CD4-positive, alpha-beta memory T cell (primary cell): ENCODE measurements around the gene DDIT3. TPM values are rescaled to one million over a fixed set of nuclear protein-coding genes. Genes with fewer than 3 reads are reported as not detected.
"Not testable (repeated sequence)": the region's sequence is repeated elsewhere in the genome, so short reads cannot be mapped to it uniquely, and the experiment has no call there.

ENCODE experiments used
- CTCF ChIA-PET: fragments of 350-600 bp; sonication (Branson Sonifier 250); formaldehyde crosslinking; loops from one replicate; lab custom pipeline; 2021; ENCODE audit warnings: inconsistent platforms; ENCODE audit not compliant: partially characterized antibody; lab: Charles Lee
- POLR2A ChIA-PET: fragments of 350-600 bp; sonication (Branson Sonifier 250); formaldehyde crosslinking; loops from one replicate; lab custom pipeline; 2021; ENCODE audit not compliant: partially characterized antibody; lab: Charles Lee
- DNase-seq, 5 donors: peaks; one replicate each; pipeline versions ENCODE4 v3.0.0 to v3.0.0-alpha.2; 2020 to 2022; ENCODE audit warnings: mixed read lengths in 1 of 5
- H3K27ac ChIP-seq: one replicate; pipeline ENCODE4 v1.7.0; 2013; ENCODE audit warnings: low read depth, low read length
- H3K27me3 ChIP-seq: 2 replicates; pipeline ENCODE4 v1.7.0; 2013; ENCODE audit warnings: mild to moderate bottlenecking, low read length, moderate library complexity; ENCODE audit not compliant: insufficient read depth
- H3K36me3 ChIP-seq: 2 replicates; pipeline ENCODE4 v1.7.0; 2013; ENCODE audit warnings: mild to moderate bottlenecking, low read length, moderate library complexity; ENCODE audit not compliant: insufficient read depth
- H3K4me1 ChIP-seq: 2 replicates; pipeline ENCODE4 v1.7.0; 2013; ENCODE audit warnings: mild to moderate bottlenecking, low read length, moderate library complexity; ENCODE audit not compliant: insufficient read depth
- H3K4me3 ChIP-seq, 2 donors: one replicate each; pipeline ENCODE4 v1.7.0; 2013; ENCODE audit warnings: low read length in 2 of 2, mild to moderate bottlenecking in 1 of 2
- H3K9me3 ChIP-seq, 2 donors: one replicate each; pipeline ENCODE4 v1.7.0; 2013; ENCODE audit warnings: low read length in 2 of 2, control low read depth in 1 of 2; ENCODE audit not compliant: control insufficient read depth in 1 of 2
- H3K27ac Mint-ChIP-seq, 7 donors: one replicate each; pipeline ENCODE4 v1.8.0; 2020 to 2021; ENCODE audit warnings: mixed read lengths in 7 of 7, mild to moderate bottlenecking in 6 of 7, inconsistent platforms in 3 of 7, moderate library complexity in 3 of 7
- H3K27me3 Mint-ChIP-seq, 2 donors: one replicate each; pipeline ENCODE4 v1.8.0; 2020 to 2021; ENCODE audit warnings: mixed read lengths in 2 of 2
- H3K36me3 Mint-ChIP-seq, 2 donors: one replicate each; pipeline ENCODE4 v1.8.0; 2020 to 2021; ENCODE audit warnings: mixed read lengths in 2 of 2, inconsistent platforms in 1 of 2, mild to moderate bottlenecking in 1 of 2
- H3K4me1 Mint-ChIP-seq, 4 donors: one replicate each; pipeline ENCODE4 v1.8.0; 2020 to 2021; ENCODE audit warnings: mixed read lengths in 4 of 4, mild to moderate bottlenecking in 1 of 4
- H3K4me3 Mint-ChIP-seq, 8 donors: one replicate each; pipeline ENCODE4 v1.8.0; 2020 to 2021; ENCODE audit warnings: mixed read lengths in 8 of 8, mild to moderate bottlenecking in 7 of 8, moderate library complexity in 6 of 8, inconsistent platforms in 3 of 8
- H3K9me3 Mint-ChIP-seq, 8 donors: one replicate each; pipeline ENCODE4 v1.8.0; 2020 to 2021; ENCODE audit warnings: mixed read lengths in 8 of 8, mild to moderate bottlenecking in 5 of 8, inconsistent platforms in 3 of 8, moderate library complexity in 1 of 8
- intact Hi-C: fragments of 100-400 bp; cut with micrococcal nuclease; formaldehyde crosslinking; loops from one replicate; pipeline ENCODE4 v1.15.1; 2023
- polyA plus RNA-seq, 2 donors: library from polyadenylated mRNA; unstranded; fragments of 300-500 nt; fragmentation: Illumina TruSeq; gene quantifications; one replicate each; pipeline ENCODE4 v1.2.3, GENCODE V29; 2021
- total RNA-seq, 2 experiments: library from RNA; stranded (reverse); gene quantifications; one replicate each; pipeline ENCODE4 v1.2.3, GENCODE V29; 2021

Gene DDIT3
- 10 to 100 TPM; 38.5 to 40.8 TPM for total RNA-seq
- 10 to 100 TPM; 15.4 to 22.8 TPM for polyA plus RNA-seq

- Histone ChIP-seq H3K27me3 (no peaks in the 10 kb centered on the region), H3K36me3 (peaks cover 28% of the 10 kb centered on the region), H3K4me3 (peak within 1 kb of the TSS; percentile 75 to 99), H3K27ac (peak within 1 kb of the TSS; percentile 96), H3K9me3 (no peaks in the 10 kb centered on the region), H3K4me1 (peaks cover 65% of the 10 kb centered on the region)
- peaks cover 37 to 71% (median 49%) of the 10 kb centered on the region in 4 donors for H3K4me1 Mint-ChIP-seq
- intact Hi-C loops, result loop anchor here (1.0 to 5.0 kb wide), 7 partner anchors 27 to 221 kb away; partner anchors contain the start of genes ARHGAP9, ARHGEF25, DCTN2 and GLI1
- H3K27ac Mint-ChIP-seq, result peak within 1 kb of the TSS; percentile 99 to 100 (median 99)
- POLR2A ChIA-PET, result interaction anchor here (0.6 to 4.0 kb wide), 23 partner anchors 8 to 1781 kb away, joined by 3 to 82 read pairs (median 4); partner anchors contain the start of genes ARHGAP9, CDK4, DCTN2 and GLI1
- peak; percentile 99 for DNase-seq
- peaks cover 0 to 2% of the 10 kb centered on the region in 2 donors for H3K27me3 Mint-ChIP-seq
- H3K36me3 Mint-ChIP-seq, result peaks cover 32 to 64% of the 10 kb centered on the region in 2 donors
- CTCF ChIA-PET, result interaction anchor here (0.8 to 2.1 kb wide), 8 partner anchors 8 to 64 kb away, joined by 3 to 9 read pairs (median 4); partner anchors contain the start of gene GLI1
- H3K4me3 Mint-ChIP-seq, result peak within 1 kb of the TSS; percentile 93 to 99 (median 97)
- peaks cover 0 to 3% (median 0%) of the 10 kb centered on the region in 8 donors for H3K9me3 Mint-ChIP-seq
These were observed at the start of gene DDIT3 for GRCh38 chr12:57520053-57520818. TSS of gene DDIT3 (minus strand) at chr12:57520514. CDS start at chr12:57517406, 3,108 bp downstream.

GRCh38 chr12:57569858-57570257, 49.5 kb upstream of the DDIT3 start:
- Histone ChIP-seq H3K27ac (no peak overlapping the region), H3K27me3 (no peaks in the 10 kb centered on the region), H3K36me3 (no peaks in the 10 kb centered on the region), H3K4me1 (no peaks in the 10 kb centered on the region), H3K9me3 (no peaks in the 10 kb centered on the region), H3K4me3 (no peak overlapping the region)
- Mint-ChIP-seq H3K4me1 (no peaks in the 10 kb centered on the region), H3K4me3 (no peak overlapping the region), H3K27ac (no peak overlapping the region), H3K27me3 (peaks cover under 1 to 9% of the 10 kb centered on the region in 2 donors), H3K9me3 (no peaks in the 10 kb centered on the region), H3K36me3 (peaks cover 0 to 3% of the 10 kb centered on the region in 2 donors)
- ChIA-PET CTCF (no interaction called here), POLR2A (no interaction called here)
- no peak for DNase-seq
- intact Hi-C loops, result no loop called here

- H3K27me3 ChIP-seq, result no peaks in the 10 kb centered on the region
- peaks cover 1 to 13% of the 10 kb centered on the region in 2 donors for H3K27me3 Mint-ChIP-seq
- no peak for DNase-seq
- peaks cover 0 to 3% of the 10 kb centered on the region in 2 donors for H3K36me3 Mint-ChIP-seq
- ChIA-PET CTCF (no interaction called here), POLR2A (no interaction called here)
- no peak overlapping the region for H3K27ac Mint-ChIP-seq
- H3K4me1 Mint-ChIP-seq, result no peaks in the 10 kb centered on the region
- no peaks in the 10 kb centered on the region for H3K9me3 Mint-ChIP-seq
- intact Hi-C loops, result no loop called here
- H3K4me1 ChIP-seq, result no peaks in the 10 kb centered on the region
- no peaks in the 10 kb centered on the region for H3K36me3 ChIP-seq
- H3K4me3 Mint-ChIP-seq, result no peak overlapping the region
- no peak overlapping the region for H3K4me3 ChIP-seq
- no peaks in the 10 kb centered on the region for H3K9me3 ChIP-seq
- no peak overlapping the region for H3K27ac ChIP-seq
These were observed 48.5 kb upstream of the DDIT3 start for GRCh38 chr12:57568838-57569237.

DNA sequence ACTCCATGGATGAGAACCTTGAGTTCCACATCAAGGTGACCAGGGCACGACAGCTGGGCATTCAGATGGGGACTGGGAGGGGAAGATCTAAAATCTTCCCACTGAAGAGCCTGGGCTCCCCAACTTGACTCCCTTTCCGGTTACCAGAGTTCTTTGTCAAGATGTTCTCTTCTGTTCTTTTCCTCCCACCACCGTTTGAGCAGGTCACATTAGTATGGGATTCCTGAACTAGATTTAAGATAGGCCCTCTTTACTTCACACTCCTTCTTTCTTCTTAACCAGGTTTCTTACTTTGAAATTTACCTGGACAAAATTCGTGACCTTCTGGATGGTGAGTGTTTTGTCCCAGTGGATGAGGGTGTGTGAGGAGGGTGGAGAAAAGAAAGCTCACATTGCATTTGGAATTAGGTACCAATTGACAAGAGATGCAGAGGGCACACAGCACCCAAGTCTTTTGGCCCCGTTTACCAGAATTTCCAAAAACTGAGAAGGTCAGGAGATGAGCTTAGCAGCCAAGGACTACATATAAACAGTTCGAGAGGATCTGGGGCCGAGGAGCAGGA, 43.9 kb upstream of the DDIT3 start:
- ChIA-PET CTCF (no interaction called here), POLR2A (no interaction called here)
- Histone ChIP-seq H3K27ac (no peak overlapping the region), H3K36me3 (no peaks in the 10 kb centered on the region), H3K9me3 (no peaks in the 10 kb centered on the region), H3K4me3 (no peak overlapping the region), H3K4me1 (no peaks in the 10 kb centered on the region), H3K27me3 (no peaks in the 10 kb centered on the region)
- H3K4me3 Mint-ChIP-seq, result no peak overlapping the region
- H3K27ac Mint-ChIP-seq, result peak overlapping the region in 1 of 7 donors; percentile 43
- no peaks in the 10 kb centered on the region for H3K4me1 Mint-ChIP-seq
- H3K27me3 Mint-ChIP-seq, result peaks cover 1 to 19% of the 10 kb centered on the region in 2 donors
- no peaks in the 10 kb centered on the region for H3K9me3 Mint-ChIP-seq
- H3K36me3 Mint-ChIP-seq, result no peaks in the 10 kb centered on the region
- DNase-seq, result no peak
- intact Hi-C loops, result no loop called here

GRCh38 chr12:57563358-57563757, 43.0 kb upstream of the DDIT3 start:
- Histone ChIP-seq H3K4me1 (no peaks in the 10 kb centered on the region), H3K4me3 (no peak overlapping the region), H3K27me3 (no peaks in the 10 kb centered on the region), H3K27ac (no peak overlapping the region), H3K36me3 (no peaks in the 10 kb centered on the region), H3K9me3 (no peaks in the 10 kb centered on the region)
- H3K9me3 Mint-ChIP-seq, result no peaks in the 10 kb centered on the region
- DNase-seq, result no peak
- intact Hi-C loops, result no loop called here
- H3K27me3 Mint-ChIP-seq, result peaks cover 1 to 12% of the 10 kb centered on the region in 2 donors
- no peak overlapping the region for H3K4me3 Mint-ChIP-seq
- H3K36me3 Mint-ChIP-seq, result no peaks in the 10 kb centered on the region
- CTCF ChIA-PET, result interaction anchor here (0.7 to 1.4 kb wide), 2 partner anchors 19 to 64 kb away, joined by 3 read pairs; no protein-coding TSS in a partner anchor
- H3K27ac Mint-ChIP-seq, result no peak overlapping the region
- H3K4me1 Mint-ChIP-seq, result no peaks in the 10 kb centered on the region
- POLR2A ChIA-PET, result no interaction called here

GRCh38 chr12:57561117-57561516, 40.8 kb upstream of the DDIT3 start:
- peaks cover 1 to 12% of the 10 kb centered on the region in 2 donors for H3K27me3 Mint-ChIP-seq
- H3K4me1 Mint-ChIP-seq, CTCF ChIA-PET, H3K4me3 Mint-ChIP-seq, DNase-seq, H3K27ac ChIP-seq, H3K4me3 ChIP-seq, H3K27me3 ChIP-seq, H3K9me3 Mint-ChIP-seq, H3K27ac Mint-ChIP-seq, H3K9me3 ChIP-seq, intact Hi-C loops, H3K36me3 ChIP-seq, H3K4me1 ChIP-seq, H3K36me3 Mint-ChIP-seq, POLR2A ChIA-PET: not testable (repeated sequence)

DNA sequence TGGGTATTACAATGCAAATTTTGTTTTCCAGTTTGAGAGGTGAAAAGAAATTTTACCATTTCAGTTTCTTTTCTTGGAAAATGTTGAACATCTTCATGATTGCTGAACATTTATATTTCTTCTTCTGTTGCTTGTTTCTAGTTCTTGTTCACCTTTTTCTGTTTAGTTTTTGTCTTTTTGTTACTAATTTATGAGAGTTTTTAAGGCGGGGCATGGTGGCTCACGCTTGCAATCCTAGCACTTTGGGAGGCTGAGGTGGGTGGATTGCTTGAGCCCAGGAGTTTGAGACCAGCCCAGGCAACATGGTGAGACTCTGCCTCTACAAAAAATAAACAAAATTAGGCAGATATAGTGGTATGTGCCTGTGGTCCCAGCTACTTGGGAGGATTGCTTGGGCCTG, 40.2 kb upstream of the DDIT3 start:
- Histone ChIP-seq H3K27ac (no peak overlapping the region), H3K27me3 (no peaks in the 10 kb centered on the region), H3K36me3 (no peaks in the 10 kb centered on the region), H3K4me1 (no peaks in the 10 kb centered on the region), H3K4me3 (no peak overlapping the region), H3K9me3 (no peaks in the 10 kb centered on the region)
- intact Hi-C loops, result no loop called here
- ChIA-PET POLR2A (no interaction called here), CTCF (no interaction called here)
- Mint-ChIP-seq H3K4me3 (no peak overlapping the region), H3K4me1 (no peaks in the 10 kb centered on the region), H3K27ac (no peak overlapping the region), H3K27me3 (peaks cover 1 to 12% of the 10 kb centered on the region in 2 donors), H3K9me3 (no peaks in the 10 kb centered on the region), H3K36me3 (no peaks in the 10 kb centered on the region)
- DNase-seq, result no peak
